Stimulated activated CD4-positive, alpha-beta T cell treated with anti-CD3 and anti-CD28 coated beads, Interleukin-12 subunit alpha, Interleukin-12 subunit beta, amount 100 ng/mL, for 4 hours (primary cell): ENCODE results near the gene BNIPL.

Source experiments
- DNase-seq: peaks from one replicate; pipeline ENCODE4 v3.0.0-alpha.2; 2020

Gene BNIPL, protein sequence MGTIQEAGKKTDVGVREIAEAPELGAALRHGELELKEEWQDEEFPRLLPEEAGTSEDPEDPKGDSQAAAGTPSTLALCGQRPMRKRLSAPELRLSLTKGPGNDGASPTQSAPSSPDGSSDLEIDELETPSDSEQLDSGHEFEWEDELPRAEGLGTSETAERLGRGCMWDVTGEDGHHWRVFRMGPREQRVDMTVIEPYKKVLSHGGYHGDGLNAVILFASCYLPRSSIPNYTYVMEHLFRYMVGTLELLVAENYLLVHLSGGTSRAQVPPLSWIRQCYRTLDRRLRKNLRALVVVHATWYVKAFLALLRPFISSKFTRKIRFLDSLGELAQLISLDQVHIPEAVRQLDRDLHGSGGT

DNA sequence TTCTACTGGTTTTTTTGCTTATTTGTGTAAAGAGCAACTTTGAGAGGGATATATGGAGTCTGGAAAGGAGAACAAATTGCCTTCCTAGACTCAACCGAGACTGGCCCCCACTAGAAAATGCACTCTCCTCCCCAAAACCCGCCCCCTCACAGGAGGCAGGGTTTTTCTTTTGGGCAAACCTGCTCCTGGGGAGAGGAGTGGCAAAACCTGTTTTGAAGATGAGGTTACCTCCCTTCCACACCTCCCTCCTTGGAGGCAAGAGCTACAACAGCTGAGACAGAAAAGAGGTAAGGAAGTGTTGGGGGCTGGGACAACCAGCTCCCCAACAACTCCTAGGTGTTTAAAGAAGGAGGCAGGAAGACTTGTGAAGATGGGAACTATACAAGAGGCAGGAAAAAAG is at the start of gene BNIPL:
Gene BNIPL (plus strand): TSS at position 231 of the 400 bp plus-strand sequence. CDS start 140 bp downstream, at position 371.
- DNase-seq: no peak

DNA sequence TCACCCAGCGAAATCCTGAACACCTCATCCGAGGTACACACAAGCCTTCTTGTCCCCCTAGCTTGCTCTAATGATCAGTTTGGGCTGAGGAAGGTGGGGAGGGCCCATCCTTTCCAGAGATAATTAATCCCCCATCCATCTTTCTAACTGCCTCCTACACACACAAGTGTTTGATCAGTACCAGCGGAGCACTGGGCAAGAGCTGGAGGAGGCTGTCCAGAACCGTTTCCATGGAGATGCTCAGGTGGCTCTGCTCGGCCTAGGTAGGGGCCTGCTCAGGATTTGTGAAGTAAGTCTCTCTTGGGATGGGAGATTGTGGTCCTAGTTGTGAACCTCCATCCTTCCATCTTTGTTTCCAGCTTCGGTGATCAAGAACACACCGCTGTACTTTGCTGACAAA is 48.5 kb upstream of the BNIPL start:
- DNase-seq: no peak

DNA sequence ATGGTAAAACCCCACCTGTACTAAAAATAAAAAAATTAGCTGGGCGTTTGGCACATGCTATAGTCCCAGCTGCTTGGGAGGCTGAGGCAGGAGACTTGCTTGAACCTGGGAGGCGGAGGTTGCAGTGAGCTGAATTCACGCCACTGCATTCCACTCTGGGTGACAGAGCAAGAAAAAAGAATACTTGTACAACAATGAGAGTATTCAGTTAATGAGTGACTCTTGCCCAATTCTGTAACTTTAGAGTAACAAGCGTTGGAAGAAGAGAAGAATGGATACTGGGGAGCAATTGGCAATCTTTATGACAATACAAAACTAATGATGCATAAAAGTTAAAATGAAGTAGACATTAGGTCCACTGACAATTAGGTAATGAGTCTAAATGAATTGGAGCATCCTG is 43.8 kb upstream of the BNIPL start:
- no peak for DNase-seq

DNA sequence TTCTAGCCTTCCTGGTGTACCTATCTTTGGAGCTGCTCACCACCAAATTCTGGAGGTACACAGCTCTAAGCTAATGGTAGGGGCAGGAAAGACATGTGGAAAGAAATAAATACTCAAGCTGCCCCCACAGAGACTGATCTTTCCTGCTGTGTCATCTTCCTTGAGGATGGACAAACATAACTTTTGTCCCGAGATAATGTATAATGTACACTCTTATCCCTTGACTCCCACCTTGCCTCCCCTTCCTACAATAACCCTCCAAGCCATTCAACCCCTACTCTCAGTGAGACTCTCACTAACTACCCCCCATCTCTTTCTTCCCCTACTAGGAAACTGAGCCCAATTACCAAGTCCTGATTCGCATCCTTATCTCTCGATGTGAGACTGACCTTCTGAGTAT is 42.1 kb upstream of the BNIPL start:
- no peak for DNase-seq

DNA sequence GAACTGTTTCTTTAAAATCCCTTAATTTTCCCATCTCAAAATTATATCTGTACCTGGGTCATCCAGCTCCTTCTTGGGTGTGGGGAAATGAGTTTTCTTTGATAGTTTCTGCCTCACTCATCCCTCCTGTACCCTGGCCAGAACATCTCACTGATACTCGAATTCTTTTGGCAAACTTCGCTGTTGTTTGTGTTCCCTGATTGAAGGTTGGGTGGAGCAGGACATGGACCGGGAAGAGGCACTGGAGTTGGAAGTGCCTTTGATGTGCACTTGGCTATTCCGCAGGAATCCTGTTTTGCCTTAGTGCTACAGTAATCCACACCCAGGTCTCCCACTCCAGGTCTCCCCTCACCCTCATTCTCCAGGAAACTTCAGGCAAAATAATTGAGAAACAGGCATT is 40.9 kb upstream of the BNIPL start:
- DNase-seq: no peak

DNA sequence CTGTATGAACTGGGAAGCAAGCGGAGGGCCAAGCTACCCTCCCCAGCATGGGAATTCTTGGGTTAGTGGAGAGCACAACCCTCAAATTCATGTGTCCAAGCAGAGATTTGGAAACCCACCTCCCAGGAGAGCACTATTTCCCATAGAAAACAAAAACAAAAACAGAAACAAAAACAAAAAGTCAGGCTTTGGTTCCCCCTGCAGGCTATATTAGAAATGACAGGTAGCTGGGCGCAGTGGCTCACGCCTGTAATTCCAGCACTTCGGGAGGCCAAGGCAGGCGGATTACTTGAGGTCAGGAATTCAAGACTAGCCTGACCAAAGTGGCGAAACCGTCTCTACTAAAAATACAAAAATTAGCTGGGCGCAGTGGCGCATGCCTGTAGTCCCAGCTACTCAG is 40.5 kb upstream of the BNIPL start:
- no peak for DNase-seq

DNA sequence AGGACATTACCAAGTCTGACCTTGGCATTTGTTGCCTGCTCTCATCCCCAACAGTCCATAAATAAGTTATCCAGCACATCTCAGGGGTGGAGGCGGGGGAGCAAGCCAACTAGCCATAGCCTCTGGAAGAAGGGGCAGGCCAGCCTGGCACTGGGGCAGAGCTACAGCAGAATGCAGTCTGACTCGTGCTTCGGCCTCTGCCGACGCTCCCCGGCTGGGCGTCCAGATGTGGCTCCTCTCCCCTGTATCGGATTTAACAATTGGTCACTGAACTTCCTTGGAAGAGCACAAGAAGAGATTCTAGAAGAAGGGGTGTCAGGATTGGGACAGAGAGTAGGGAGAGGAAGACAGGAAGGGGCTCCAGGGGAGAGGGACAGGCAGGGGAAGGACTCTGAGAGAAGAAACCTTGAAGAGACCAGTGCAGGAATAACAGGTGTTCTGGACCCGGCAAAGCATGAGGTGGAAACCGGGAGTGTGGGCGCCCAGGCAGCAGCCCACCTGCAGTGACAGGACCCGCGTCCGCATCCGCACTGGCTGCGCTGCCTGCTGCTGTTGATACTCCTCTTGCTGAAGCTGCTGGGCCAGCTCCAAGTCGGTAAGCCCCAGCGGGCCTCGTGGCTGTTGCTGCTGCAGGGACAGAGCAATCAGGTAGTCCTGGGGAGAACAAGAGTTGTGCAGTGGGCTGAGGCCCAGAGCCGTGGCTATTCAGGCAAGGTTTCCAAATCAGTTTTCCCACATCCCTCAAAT is 39.1 kb upstream of the BNIPL start:
- DNase-seq: no peak

DNA sequence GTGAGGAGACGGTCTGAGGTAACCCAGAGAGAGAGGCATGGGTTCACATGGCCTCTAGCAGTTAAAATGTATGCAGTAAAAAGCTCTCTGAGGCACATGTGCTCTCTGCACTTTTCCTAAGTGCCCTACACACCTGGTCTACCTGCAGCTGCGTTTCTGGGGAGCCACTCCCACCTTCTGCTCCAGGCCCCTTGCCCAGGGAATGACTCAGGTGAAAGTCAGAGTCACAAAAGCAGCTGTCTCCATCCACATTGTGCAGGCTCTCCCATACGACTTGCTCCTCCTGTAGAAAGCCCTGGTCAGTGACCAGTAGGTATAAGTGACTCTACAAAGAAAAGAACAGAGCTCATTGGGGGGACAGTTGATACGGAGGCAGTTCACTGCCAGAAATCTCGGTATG is 38.4 kb upstream of the BNIPL start:
- DNase-seq: no peak

DNA sequence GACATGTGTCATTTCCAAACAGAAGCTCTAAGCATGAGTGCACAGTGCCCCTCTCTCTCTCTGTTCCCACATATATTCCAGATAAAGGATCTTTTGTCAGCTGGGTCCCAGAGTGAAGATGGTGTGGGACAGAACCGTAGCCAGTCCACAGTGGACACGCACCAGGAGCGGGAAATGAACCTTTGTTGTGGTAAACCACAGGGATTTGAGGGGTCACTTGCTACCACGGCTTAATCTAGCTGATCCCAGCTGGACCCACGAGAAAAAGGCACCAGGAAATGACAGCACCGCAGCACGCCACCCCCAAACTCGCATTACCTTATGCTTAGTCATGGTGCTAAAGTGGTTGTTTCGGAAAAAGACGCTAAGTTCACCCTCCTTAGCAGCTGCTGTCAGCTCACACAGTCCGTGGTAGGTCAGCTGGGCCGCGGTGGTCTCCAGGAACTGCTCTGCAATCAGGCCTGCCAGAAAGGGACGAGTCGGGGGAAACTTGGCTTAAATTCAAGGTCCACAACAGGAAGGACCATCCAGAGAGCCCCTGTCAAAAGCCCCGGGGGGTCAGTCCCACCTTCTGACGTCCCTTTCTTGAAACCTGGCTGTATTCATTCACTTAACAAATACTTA is 37.2 kb upstream of the BNIPL start:
- no peak for DNase-seq

DNA sequence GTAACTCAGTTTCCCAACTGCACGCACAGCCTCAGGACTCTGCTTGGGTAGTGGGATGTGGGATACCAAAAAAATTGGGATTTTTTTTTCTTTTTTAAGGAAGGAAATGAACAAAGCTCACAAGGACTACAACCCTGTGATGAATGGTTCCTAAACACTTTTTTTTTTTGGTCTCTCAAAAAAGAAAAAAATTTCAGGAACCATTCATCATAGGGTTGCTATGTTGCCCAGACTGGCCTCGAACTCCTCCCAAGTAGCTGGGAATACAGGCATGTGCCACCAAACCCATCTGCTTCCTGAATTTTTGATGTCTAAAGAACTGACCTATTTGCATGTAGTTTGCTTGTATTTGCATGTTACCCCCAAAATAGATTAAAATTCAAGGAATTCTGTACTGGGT is 36.5 kb upstream of the BNIPL start:
- DNase-seq: no peak

DNA sequence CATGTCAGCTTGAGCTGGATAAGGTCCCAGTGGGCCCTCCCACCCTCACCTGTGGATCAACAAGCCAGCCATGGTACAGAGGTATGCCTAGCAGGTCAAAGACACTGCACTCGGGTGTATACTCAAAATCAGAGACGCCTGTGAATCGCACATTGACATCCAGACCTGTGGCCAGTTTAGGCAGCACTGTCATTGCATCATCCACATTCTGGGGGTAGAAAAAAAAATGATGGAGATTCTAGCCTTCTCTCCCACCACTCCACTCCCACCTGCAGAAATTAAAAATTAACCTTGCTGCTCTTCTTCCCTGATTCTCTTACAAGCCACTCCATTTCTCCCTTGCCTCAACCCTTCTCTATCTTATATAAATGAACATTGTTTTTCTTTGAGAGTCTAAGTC is 36.0 kb upstream of the BNIPL start:
- no peak for DNase-seq

DNA sequence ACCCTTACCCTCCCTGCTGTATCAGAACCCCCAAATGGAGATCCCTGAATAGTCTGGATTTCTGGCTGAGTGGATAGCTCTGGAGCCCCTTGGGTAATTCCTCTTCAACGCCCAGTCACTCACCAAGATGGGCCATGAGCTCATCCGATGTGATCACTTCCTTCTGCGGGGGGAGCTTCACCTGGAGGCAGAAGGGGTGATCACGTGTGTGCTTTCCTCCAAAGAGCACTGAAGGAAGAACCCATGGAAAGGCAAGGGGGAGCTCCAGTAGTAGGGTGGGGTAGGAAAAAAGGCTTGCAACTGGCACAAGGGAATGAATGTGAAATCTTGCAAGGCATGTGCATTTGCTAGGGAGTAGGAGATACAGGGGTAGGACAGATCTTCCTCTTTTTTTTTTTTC is 34.8 kb upstream of the BNIPL start:
- no peak for DNase-seq

DNA sequence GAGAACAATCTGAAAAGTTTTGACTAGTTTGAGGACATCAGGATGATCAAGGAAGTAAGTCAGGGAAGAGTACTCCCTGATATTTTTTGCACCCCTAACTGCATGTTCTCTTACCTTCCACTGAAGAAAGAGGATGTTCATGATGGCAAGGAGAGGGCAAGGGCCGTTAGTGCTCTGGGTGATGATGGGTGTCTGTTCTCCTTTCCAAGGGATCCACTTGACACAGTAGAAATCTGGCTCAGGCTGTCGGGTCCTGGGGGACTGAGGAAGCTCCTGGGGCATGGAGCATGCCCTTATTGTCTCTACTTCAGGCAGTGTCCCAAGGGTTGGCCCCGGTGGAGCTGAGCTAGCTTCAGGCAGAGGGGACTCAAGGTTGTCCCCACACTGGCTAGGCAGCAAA is 34.3 kb upstream of the BNIPL start:
- no peak for DNase-seq

DNA sequence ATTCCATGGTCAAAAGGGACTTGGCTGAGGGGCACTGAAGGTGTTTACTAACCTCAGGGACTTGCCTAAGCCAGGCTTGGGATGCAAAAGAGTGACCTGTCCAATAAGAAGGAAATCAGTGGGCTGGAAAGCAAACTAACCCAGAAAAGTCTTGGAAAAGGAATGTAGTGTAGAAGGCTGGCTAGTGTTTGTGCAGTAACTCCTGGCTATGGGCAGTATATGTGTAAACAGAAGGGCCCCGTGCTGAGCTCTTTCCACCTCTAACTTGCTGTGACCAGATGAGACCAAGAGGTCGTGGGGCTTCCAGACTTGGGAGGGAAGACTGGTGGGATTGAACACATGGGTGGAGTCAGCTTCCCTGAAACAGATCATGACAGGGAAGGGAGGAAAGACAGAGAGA is 33.8 kb upstream of the BNIPL start:
- DNase-seq: no peak

DNA sequence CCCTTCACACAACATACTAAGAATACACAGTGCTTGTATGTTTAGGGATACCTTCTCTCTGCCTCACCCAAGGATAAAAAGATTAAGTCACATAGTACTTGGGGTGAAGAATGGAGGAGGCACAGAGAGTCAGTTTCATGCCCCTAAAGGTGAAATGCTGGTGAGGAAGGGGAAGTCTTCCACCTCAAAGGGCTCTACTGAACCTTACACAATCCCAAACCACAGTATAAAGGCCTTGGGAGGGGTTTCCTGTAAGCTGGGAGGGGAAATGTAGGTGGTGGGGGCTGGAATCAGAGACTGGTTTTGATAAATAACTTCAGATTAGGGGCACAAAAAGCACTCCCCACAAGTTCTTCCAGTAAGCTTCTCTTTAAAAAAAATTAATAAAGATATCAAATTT is 33.2 kb upstream of the BNIPL start:
- no peak for DNase-seq

DNA sequence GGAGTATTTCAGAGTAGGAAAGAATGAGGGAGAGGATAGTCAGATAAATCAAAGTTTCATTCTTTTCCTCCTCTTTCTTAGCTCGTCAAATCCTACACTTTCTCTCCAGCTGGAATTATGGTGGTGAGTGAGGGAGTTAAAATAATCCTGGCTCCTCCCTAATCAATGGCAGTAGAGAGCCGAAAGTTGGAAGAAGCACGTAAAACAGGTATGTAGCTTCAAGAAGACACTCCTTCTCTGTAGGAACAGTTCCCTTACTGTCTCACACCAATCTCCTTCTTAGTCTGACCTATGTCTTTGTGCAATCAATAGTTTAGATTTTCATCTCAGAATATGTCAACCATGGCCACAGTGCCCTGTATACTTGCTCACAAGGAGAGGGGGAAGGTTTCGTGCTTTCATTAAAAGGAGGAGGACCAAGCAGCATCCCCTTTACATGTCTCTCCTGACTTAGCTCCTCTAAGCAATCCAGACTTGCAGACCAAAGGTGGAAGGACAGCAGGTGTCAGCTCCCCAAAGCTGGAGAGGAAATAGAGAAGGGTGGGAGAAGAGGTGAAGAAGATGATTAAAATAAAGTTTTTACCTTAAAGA is 30.6 kb upstream of the BNIPL start:
- no peak for DNase-seq

DNA sequence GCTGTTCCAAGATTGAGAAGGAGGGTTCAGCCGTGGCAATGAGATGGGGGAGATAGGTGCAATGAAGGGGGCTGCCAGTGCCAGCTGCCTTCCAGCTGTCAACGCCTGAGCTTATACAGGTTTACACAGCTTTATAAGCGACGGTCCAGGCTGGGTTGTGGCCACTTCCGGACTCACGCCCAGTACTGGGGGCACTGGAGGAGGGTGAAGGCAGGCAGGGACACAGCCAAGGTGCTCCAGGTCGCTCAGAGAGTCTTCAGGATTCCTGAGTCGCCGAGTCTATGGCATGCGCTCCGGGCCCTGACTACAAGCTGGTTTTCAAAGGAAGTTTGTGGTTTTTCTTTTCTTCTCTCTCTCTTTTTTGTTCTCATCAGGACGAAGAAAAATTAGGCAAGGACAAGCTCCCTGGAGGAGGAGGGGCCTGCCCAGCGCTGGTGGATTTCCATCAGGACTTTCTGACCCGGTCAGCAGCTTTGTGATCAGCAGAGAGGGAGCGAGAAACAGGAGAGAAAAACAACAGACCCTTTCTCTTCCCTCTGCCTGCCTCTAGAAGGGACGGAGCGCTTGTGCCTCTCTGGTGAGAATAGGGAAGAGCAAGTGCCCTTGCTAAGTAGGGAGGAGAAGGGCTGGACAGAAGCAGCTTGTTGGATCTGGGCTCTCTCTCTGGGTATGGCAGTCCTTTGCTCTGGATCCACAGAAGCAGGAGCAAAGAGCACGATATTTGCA is 29.9 kb upstream of the BNIPL start, which contains the start of gene MINDY1:
Gene MINDY1 (minus strand): TSS at position 576 of the 726 bp plus-strand sequence. CDS start 4,285 bp downstream, outside the sequence.
- no peak for DNase-seq

DNA sequence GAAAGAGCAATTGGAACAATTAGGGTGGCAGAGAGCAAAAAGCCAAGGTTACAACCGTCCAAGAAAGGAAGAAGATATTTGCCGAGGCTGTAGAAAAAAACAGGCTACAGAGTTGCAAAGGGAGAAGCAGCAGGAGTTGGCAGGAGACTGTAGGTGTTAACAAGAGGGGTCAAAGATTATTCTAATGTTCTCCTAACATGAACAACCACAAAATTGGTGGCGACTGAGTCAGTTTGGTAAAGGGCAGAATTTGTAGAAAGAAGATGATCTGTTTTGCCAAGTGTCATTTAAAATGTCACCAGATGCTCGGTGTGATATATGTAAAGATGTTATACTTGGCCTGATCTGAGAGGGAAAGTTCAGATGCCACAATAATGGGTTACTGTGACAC is 28.5 kb upstream of the BNIPL start:
- no peak for DNase-seq

DNA sequence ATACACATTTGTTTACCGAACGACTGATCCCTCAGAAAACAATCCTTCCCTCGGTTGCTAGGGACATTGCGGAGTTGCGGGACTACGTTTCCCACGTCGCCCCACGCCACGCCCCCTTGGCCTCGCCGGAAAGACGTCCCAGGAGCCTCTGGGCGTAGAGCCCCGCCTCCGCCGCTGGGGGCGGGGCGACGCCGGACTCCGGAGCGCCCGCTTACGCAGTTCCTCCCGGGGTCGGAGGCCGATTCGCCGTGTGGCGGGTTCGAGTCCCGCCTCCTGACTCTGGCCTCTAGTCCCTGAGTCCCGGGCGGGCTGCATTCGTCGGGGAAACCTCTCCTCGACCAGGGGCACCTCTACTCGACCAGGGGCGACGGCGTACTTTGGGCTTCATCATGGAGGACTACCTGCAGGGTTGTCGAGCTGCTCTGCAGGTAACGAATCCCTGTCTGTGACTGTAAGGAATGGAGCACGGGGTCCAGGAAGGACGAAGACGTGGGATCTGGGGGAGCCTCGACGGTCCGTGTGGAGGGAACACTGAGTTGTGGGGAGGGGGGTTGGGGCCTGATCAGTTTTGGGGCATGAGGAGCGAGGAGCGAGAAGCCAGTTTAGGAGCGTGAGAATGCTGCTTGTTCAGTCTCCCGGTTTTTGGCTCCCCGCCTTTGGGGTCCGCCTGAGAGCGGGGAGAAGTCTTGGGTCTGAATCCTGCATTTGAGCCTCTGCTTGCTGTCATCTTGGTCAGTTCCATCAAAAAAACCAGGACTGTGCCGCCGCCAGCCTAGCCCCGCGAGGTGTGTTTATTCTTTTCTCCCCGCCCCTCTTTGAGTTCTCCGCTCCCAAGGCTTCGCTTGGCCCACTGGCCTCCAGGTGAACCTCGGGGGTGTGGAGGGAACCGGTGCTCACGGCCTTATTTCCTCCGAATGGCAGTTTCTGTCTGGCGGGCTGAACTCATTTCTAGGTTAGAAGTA is 27.9 kb upstream of the BNIPL start, which contains the start of gene PRUNE1:
Gene PRUNE1 (plus strand): TSS at position 206 of the 962 bp plus-strand sequence. CDS start 184 bp downstream, at position 390.
- peak; percentile 96 for DNase-seq

DNA sequence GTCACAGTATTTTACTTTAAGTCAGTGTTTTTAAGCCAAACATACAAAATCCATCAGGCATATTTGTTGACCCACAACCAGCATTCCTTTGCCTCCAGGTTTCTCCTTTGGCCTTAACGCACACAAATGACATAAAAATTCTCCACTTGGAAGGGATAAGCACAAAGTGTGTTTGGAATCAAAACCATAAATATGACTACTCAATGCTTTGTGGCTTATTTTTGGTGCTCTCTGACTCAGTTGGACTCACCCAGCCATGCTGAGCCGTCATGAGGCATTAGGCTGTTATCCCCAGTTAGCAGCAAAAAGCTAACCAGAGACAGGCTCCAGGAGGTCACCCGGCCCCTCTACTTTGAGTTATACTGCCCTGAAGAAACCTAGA is 27.2 kb upstream of the BNIPL start:
- no peak for DNase-seq

DNA sequence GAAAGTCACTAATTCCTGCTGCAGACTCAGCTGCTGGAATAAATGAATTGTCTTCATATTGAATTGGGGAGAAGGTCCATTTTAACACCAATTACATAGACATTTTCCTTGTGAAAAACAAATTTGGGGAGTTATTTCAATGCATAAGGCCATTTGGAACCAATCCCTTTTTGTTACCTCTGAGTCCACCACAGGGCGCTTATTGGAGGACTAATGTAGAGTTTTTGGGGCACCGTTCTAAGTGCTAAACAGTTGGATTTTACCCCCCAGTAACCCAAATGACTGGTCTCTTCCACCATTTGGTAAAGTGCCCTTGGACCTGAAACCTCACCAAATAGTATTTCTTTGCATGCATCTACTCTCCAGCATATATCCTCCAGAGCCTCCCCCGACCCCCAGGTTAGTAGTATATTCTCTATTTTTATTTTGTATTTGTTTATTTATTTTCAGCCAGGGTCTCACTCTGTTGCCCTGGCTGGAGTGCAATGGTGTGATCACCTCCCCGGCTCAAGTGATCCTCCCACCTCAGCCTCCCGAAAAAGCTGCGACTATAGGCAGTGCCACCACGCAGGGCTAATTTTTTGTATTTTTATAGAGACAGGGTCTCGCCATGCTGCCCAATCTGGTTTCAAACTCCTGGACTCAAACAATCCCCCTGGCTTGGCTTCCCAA is 26.6 kb upstream of the BNIPL start:
- DNase-seq: no peak
